SK-N-SH treated with all-trans-retinoic acid at 6 μM for 48 hours (cell line): ENCODE results near the gene SHANK2.

Experiments
- BACH2 ChIP-seq: fragments of 250-450 bp; sonication (Bioruptor Pico); IDR thresholded peaks from 2 replicates; pipeline ENCODE4 v1.9.0; 2021; ENCODE audit warnings: mild to moderate bottlenecking, borderline replicate concordance
- ISL1 ChIP-seq: fragments of 250-450 bp; sonication (Bioruptor Pico); IDR thresholded peaks from 2 replicates; pipeline ENCODE4 v2.1.2; 2022; ENCODE audit warnings: mild to moderate bottlenecking, moderate library complexity
- SNAI2 ChIP-seq: fragments of 250-450 bp; sonication (Bioruptor Pico); IDR thresholded peaks from 2 replicates; pipeline ENCODE4 v1.5.0; 2020; ENCODE audit warnings: mild to moderate bottlenecking, moderate library complexity
- TOX ChIP-seq: fragments of 250-450 bp; sonication (Bioruptor Pico); IDR thresholded peaks from 2 replicates; pipeline ENCODE4 v1.8.0; 2021; ENCODE audit warnings: mild to moderate bottlenecking, moderate library complexity, borderline replicate concordance
- ZC3H10 ChIP-seq: fragments of 250-450 bp; sonication (Bioruptor Pico); IDR thresholded peaks from 2 replicates; pipeline ENCODE4 v1.5.1; 2021; ENCODE audit warnings: mild to moderate bottlenecking, moderate library complexity
- ZFP30 ChIP-seq: fragments of 450-650 bp; formaldehyde crosslinking; IDR thresholded peaks from 2 replicates; pipeline ENCODE4 v1.5.0; 2022; ENCODE audit warnings: mild to moderate bottlenecking, moderate library complexity
- TF ChIP-seq, protein P1 (sequence below): fragments of 250-450 bp; sonication (Bioruptor Pico); IDR thresholded peaks from 2 replicates; pipeline ENCODE4 v1.8.0; 2020; ENCODE audit warnings: mild to moderate bottlenecking, moderate library complexity, borderline replicate concordance
- TF ChIP-seq, protein P2 (sequence below): fragments of 250-450 bp; sonication (Bioruptor Pico); IDR thresholded peaks from 2 replicates; pipeline ENCODE4 v1.5.1; 2021; ENCODE audit warnings: mild to moderate bottlenecking, moderate library complexity
- TF ChIP-seq, protein P3 (sequence below): fragments of 250-450 bp; sonication (Bioruptor Pico); IDR thresholded peaks from 2 replicates; pipeline ENCODE4 v1.8.0; 2021; ENCODE audit warnings: low read depth, mild to moderate bottlenecking, moderate library complexity, borderline replicate concordance
- TF ChIP-seq, protein P4 (sequence below): fragments of 250-450 bp; sonication (Bioruptor Pico); IDR thresholded peaks from 2 replicates; pipeline ENCODE4 v1.5.1; 2020; ENCODE audit warnings: low read depth, mild to moderate bottlenecking, moderate library complexity

DNA sequence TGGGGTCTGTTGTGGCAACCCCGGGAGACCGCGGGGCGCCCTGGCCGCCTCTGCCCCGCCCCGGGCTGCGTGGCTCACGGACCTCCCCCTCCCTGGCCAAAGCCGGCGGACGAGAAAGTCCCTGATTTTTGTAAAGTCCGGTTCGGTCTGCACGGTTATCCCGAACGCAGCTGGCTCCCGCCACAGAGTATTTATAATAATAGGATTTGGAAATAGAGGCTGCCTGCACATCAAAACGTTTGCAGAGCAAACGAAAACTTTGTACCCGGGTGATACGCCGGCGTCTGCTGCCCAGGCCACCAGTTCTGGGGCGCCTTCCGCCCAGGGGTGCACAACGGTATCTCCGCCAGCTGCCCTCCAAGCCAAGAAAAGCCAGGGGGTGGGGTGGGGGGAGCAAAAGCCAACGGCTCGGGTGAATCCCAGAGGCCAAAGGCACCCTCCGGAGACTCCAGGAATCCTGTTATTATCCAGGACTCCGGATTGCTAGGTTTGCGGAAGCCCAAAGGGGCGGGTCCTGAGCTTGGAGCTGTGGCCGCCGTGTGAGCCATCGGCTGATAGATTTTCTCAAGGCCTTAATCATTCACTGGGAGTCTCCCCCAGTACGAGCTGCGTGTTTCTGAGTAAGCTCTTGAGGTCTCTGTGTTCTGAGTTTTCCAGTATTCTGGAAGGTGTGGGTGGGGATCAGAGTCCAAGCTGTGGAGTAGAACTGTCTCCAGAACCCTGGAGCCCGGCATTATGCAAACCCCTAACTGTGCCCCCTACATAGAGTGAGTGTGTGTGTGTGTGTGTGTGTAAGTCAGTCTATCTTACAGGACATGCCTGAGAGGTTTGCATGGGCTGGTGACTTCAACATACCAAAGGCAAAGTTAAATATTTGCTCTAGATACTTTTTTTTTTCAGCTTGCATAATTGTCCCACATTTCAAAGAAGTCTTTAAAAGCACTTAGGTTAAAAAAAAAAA, 673 bp upstream of the SHANK2 start:
- no peak for TF ChIP-seq ZC3H10 (CRISPR knock-in tag)
- no peak for TF ChIP-seq TOX (CRISPR knock-in tag)
- TF ChIP-seq, protein P1, sequence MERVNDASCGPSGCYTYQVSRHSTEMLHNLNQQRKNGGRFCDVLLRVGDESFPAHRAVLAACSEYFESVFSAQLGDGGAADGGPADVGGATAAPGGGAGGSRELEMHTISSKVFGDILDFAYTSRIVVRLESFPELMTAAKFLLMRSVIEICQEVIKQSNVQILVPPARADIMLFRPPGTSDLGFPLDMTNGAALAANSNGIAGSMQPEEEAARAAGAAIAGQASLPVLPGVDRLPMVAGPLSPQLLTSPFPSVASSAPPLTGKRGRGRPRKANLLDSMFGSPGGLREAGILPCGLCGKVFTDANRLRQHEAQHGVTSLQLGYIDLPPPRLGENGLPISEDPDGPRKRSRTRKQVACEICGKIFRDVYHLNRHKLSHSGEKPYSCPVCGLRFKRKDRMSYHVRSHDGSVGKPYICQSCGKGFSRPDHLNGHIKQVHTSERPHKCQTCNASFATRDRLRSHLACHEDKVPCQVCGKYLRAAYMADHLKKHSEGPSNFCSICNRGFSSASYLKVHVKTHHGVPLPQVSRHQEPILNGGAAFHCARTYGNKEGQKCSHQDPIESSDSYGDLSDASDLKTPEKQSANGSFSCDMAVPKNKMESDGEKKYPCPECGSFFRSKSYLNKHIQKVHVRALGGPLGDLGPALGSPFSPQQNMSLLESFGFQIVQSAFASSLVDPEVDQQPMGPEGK (CRISPR knock-in tag), result no peak
- TF ChIP-seq, protein P2, sequence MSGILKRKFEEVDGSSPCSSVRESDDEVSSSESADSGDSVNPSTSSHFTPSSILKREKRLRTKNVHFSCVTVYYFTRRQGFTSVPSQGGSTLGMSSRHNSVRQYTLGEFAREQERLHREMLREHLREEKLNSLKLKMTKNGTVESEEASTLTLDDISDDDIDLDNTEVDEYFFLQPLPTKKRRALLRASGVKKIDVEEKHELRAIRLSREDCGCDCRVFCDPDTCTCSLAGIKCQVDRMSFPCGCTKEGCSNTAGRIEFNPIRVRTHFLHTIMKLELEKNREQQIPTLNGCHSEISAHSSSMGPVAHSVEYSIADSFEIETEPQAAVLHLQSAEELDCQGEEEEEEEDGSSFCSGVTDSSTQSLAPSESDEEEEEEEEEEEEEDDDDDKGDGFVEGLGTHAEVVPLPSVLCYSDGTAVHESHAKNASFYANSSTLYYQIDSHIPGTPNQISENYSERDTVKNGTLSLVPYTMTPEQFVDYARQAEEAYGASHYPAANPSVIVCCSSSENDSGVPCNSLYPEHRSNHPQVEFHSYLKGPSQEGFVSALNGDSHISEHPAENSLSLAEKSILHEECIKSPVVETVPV (CRISPR knock-in tag), result no peak
- TF ChIP-seq BACH2, result no peak
- no peak for TF ChIP-seq ISL1 (CRISPR knock-in tag)
- TF ChIP-seq, protein P3, sequence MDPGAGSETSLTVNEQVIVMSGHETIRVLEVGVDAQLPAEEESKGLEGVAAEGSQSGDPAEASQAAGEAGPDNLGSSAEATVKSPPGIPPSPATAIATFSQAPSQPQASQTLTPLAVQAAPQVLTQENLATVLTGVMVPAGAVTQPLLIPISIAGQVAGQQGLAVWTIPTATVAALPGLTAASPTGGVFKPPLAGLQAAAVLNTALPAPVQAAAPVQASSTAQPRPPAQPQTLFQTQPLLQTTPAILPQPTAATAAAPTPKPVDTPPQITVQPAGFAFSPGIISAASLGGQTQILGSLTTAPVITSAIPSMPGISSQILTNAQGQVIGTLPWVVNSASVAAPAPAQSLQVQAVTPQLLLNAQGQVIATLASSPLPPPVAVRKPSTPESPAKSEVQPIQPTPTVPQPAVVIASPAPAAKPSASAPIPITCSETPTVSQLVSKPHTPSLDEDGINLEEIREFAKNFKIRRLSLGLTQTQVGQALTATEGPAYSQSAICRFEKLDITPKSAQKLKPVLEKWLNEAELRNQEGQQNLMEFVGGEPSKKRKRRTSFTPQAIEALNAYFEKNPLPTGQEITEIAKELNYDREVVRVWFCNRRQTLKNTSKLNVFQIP (CRISPR knock-in tag), result no peak
- TF ChIP-seq ZFP30 (CRISPR knock-in tag), result no peak
- TF ChIP-seq SNAI2, result no peak
- TF ChIP-seq, protein P4, sequence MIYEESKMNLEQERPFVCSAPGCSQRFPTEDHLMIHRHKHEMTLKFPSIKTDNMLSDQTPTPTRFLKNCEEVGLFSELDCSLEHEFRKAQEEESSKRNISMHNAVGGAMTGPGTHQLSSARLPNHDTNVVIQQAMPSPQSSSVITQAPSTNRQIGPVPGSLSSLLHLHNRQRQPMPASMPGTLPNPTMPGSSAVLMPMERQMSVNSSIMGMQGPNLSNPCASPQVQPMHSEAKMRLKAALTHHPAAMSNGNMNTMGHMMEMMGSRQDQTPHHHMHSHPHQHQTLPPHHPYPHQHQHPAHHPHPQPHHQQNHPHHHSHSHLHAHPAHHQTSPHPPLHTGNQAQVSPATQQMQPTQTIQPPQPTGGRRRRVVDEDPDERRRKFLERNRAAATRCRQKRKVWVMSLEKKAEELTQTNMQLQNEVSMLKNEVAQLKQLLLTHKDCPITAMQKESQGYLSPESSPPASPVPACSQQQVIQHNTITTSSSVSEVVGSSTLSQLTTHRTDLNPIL (CRISPR knock-in tag), result no peak
